ENCODE measurements around the gene C2CD3. TPM values are rescaled to one million over a fixed set of nuclear protein-coding genes. Genes with fewer than 3 reads are reported as not detected.

C2CD3 gene, protein sequence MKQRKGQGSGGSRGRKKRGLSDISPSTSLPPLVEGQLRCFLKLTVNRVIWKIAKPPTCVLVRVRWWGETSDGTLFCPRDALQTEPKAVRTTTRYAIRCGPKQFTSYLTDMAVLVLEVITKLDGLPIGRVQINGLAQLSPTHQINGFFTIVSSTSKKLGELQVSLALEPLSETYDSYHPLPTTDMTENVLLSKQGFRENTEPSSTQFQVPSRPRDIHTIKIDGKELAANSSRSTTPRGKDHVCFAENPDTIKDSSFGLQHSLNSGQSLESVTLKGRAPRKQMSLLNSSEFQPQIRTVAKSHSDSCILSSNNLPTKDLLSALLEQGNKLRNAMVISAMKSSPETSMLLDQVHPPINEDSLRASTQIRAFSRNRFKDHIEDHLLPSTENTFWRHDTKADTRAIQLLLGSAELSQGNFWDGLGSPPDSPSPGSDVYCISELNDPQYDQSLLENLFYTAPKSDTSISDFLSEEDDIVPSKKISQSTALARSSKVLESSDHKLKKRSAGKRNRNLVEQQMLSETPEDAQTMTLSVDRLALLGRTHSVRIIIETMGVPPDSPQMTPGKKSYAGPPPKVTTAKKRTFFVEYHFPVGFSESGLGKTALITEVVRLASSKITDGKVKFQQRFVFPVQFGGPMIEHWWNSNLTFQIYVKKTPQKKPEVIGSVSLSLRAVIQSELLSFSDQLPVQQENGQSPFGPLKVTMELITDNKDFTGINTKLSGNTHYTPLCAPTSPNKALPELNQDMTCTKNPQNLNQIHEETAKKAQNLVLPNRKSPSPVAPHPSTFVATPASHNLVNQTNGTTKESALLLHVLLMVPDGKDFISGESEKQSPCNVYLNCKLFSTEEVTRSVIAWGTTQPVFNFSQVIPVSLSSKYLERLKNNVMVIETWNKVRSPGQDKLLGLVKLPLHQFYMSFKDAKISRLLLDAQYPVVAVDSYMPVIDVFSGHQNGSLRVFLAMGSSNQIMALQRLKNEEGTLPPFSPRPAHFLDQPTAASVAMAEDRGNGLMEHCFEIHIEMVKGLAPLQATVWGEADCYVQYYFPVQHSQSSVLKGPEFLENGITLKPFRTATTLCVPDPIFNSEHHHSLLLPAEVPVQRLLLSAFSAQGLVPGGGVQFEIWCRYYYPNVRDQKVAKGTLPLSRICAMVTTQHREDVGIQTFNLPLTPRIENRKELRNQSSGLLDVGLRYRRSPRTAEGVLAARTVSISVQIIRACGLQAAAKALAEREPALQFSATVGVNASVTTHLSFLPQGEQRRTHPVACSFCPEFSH (N-terminal part only)
- total RNA-seq, result 10 to 100 TPM in 3 of 4 donors, 1 to 10 TPM in 1; 5.9 to 19.1 (median 14.2) TPM

GRCh38 chr11:74170694-74171629, at the start of gene C2CD3, which contains the start of gene PPME1:
C2CD3 (minus strand) TSS chr11:74171002; CDS start chr11:74170792, 210 bp downstream.
PPME1 (plus strand) TSS chr11:74171289; CDS start chr11:74171422, 133 bp downstream.
- H3K9me3 ChIP-seq, result no peaks in the 10 kb centered on the region
- intact Hi-C loops (cut with DNase I), result no loop called here
- WGBS, 2 donors, result 0% methylated on average over 13 to 25 of the region's 68 CpGs
- no peaks in the 10 kb centered on the region for H3K27me3 ChIP-seq
- H3K4me1 ChIP-seq, result peaks cover 6 to 50% (median 18%) of the 10 kb centered on the region in 3 donors
- H3K36me3 ChIP-seq, result peaks cover 0 to 34% (median 7%) of the 10 kb centered on the region in 3 donors
- H3K4me3 ChIP-seq, result peak within 1 kb of the TSS; percentile 68 to 76 (median 72)
- TF ChIP-seq CTCF (IDR thresholded peaks at IDR 0.05), result peak in 5 of 6 experiments; percentile 5 to 62 (median 17)
- TF ChIP-seq POLR2A (IDR thresholded peaks at IDR 0.05), result peak in 3 of 4 donors; percentile 34 to 84 (median 65)
- DNase-seq, result peak; percentile 94
- H3K27ac ChIP-seq, result peak within 1 kb of the TSS; percentile 88 to 92 (median 90)

- H3K4me3 ChIP-seq, result no peak overlapping the region
- H3K27me3 ChIP-seq, result no peaks in the 10 kb centered on the region
- no peak for TF ChIP-seq POLR2A (IDR thresholded peaks at IDR 0.05)
- TF ChIP-seq CTCF (IDR thresholded peaks at IDR 0.05), result no peak
- no peak for DNase-seq
- peaks cover 0 to 21% (median 0%) of the 10 kb centered on the region in 3 donors for H3K36me3 ChIP-seq
- no peak overlapping the region for H3K27ac ChIP-seq
- H3K9me3 ChIP-seq, result no peaks in the 10 kb centered on the region
- 33 to 65% methylated on average over 1 of the region's 1 CpG for WGBS, 2 donors
- intact Hi-C loops (cut with DNase I), result no loop called here
- no peaks in the 10 kb centered on the region for H3K4me1 ChIP-seq
These were observed 49.6 kb upstream of the C2CD3 start for GRCh38 chr11:74220376-74220775.

GRCh38 chr11:74212533-74212932, 41.7 kb upstream of the C2CD3 start:
- no peak for TF ChIP-seq POLR2A (IDR thresholded peaks at IDR 0.05)
- TF ChIP-seq CTCF (IDR thresholded peaks at IDR 0.05), result no peak
- WGBS, 2 donors, result 86 to 100% methylated on average over 1 to 2 of the region's 2 CpGs
- no peak overlapping the region for H3K4me3 ChIP-seq
- intact Hi-C loops (cut with DNase I), result no loop called here
- H3K27me3 ChIP-seq, result no peaks in the 10 kb centered on the region
- H3K36me3 ChIP-seq, result peaks cover 0 to 83% (median 6%) of the 10 kb centered on the region in 3 donors
- no peaks in the 10 kb centered on the region for H3K9me3 ChIP-seq
- H3K4me1 ChIP-seq, result no peaks in the 10 kb centered on the region
- no peak overlapping the region for H3K27ac ChIP-seq
- no peak for DNase-seq

GRCh38 chr11:74208507-74208906, 37.7 kb upstream of the C2CD3 start:
- no peak for DNase-seq
- H3K27ac ChIP-seq, result no peak overlapping the region
- H3K4me3 ChIP-seq, result no peak overlapping the region
- intact Hi-C loops (cut with DNase I), result no loop called here
- H3K9me3 ChIP-seq, result no peaks in the 10 kb centered on the region
- TF ChIP-seq POLR2A (IDR thresholded peaks at IDR 0.05) (no peak), CTCF (IDR thresholded peaks at IDR 0.05) (no peak)
- no peaks in the 10 kb centered on the region for H3K4me1 ChIP-seq
- H3K36me3 ChIP-seq, result peaks cover 0 to 97% (median 6%) of the 10 kb centered on the region in 3 donors
- H3K27me3 ChIP-seq, result no peaks in the 10 kb centered on the region

All from esophagus squamous epithelium (tissue), 5 donors.